ENCODE results near the gene PSENEN.
A peak's percentile ranks its signal among the peaks of the same experiment; 100 is the strongest.

Gene PSENEN

GRCh38 chr19:35757749-35758608 lies 12.5 kb downstream of the PSENEN start, which contains the start of gene PROSER3:
Gene PROSER3 (plus strand): TSS chr19:35758176. CDS start chr19:35758216, 40 bp downstream.
- Histone ChIP-seq H2BK120ac (ENCODE audit: low read depth, low read length) (peak within 1 kb of the TSS; percentile 96), H4K8ac (ENCODE audit: low read length) (peak within 1 kb of the TSS; percentile 99), H3K9ac (ENCODE audit: low read length) (peak within 1 kb of the TSS; percentile 99), H3K14ac (ENCODE audit: low read length in 2 of 2) (peak within 1 kb of the TSS in 1 of 2 experiments; percentile 93), H3K4ac (ENCODE audit: low read depth in 1 of 2, low read length in 2 of 2) (peak within 1 kb of the TSS; percentile 99 to 100), H3K36me3 (ENCODE audit: control insufficient read depth in 1 of 2, insufficient read depth in 2 of 2, low read depth in 1 of 2, low read length in 2 of 2) (peaks cover 45 to 61% of the 10 kb centered on the region in 2 experiments), H2BK5ac (ENCODE audit: low read depth, low read length, poor library complexity, severe bottlenecking) (peak within 1 kb of the TSS; percentile 87), H2BK15ac (ENCODE audit: low read depth, poor library complexity, severe bottlenecking) (peak within 1 kb of the TSS; percentile 98), H2BK12ac (ENCODE audit: low read length in 2 of 2) (peak within 1 kb of the TSS; percentile 23 to 69), H4K91ac (ENCODE audit: low read length) (peak within 1 kb of the TSS; percentile 100), H3K23ac (ENCODE audit: low read length in 2 of 2) (peak within 1 kb of the TSS in 1 of 2 experiments; percentile 81), H3K27me3 (ENCODE audit: control insufficient read depth in 1 of 2, insufficient read depth in 1 of 2, low read length in 2 of 2) (no peaks in the 10 kb centered on the region), H3K4me1 (ENCODE audit: control insufficient read depth, insufficient read depth, low read depth, low read length) (peaks cover 38% of the 10 kb centered on the region), H3K27ac (ENCODE audit: low read length, poor library complexity, severe bottlenecking) (peak within 1 kb of the TSS; percentile 97), H2AK5ac (ENCODE audit: low read length, severe bottlenecking) (peak within 1 kb of the TSS; percentile 79), H3K9me3 (ENCODE audit: control insufficient read depth, low read length) (no peaks in the 10 kb centered on the region), H3K79me1 (replicated peaks; ENCODE audit: low read length, poor library complexity, severe bottlenecking) (peaks cover 32% of the 10 kb centered on the region), H3K18ac (ENCODE audit: low read depth in 1 of 2, low read length in 2 of 2) (peak within 1 kb of the TSS; percentile 100), H2AFZ (ENCODE audit: low read depth, low read length) (peak within 1 kb of the TSS; percentile 43), H3K4me3 (ENCODE audit: insufficient read depth in 1 of 2, low read depth in 1 of 2, low read length in 2 of 2) (peak within 1 kb of the TSS; percentile 97 to 99), H3K4me2 (ENCODE audit: low read length, poor library complexity, severe bottlenecking) (peak within 1 kb of the TSS; percentile 83)
- under 1% methylated on average over 52 of the region's 53 CpGs for WGBS
- peak; percentile 100 for DNase-seq

- H3K4me2 ChIP-seq (ENCODE audit: low read length, poor library complexity, severe bottlenecking) = no peak overlapping the region
- H3K36me3 ChIP-seq (ENCODE audit: control insufficient read depth in 1 of 2, insufficient read depth in 2 of 2, low read depth in 1 of 2, low read length in 2 of 2) = peaks cover 38 to 53% of the 10 kb centered on the region in 2 experiments
- H3K79me1 ChIP-seq (replicated peaks; ENCODE audit: low read length, poor library complexity, severe bottlenecking) = peaks cover 29% of the 10 kb centered on the region
- H2BK5ac ChIP-seq (ENCODE audit: low read depth, low read length, poor library complexity, severe bottlenecking) = no peak overlapping the region
- no peak overlapping the region for H2BK15ac ChIP-seq (ENCODE audit: low read depth, poor library complexity, severe bottlenecking)
- peak overlapping the region in 1 of 2 experiments; percentile 99 for H3K4me3 ChIP-seq (ENCODE audit: insufficient read depth in 1 of 2, low read depth in 1 of 2, low read length in 2 of 2)
- no peak overlapping the region for H4K91ac ChIP-seq (ENCODE audit: low read length)
- no peak overlapping the region for H2AFZ ChIP-seq (ENCODE audit: low read depth, low read length)
- H2BK120ac ChIP-seq (ENCODE audit: low read depth, low read length) = no peak overlapping the region
- H2BK12ac ChIP-seq (ENCODE audit: low read length in 2 of 2) = no peak overlapping the region
- no peak overlapping the region for H3K23ac ChIP-seq (ENCODE audit: low read length in 2 of 2)
- no peak overlapping the region for H3K14ac ChIP-seq (ENCODE audit: low read length in 2 of 2)
- WGBS = 100% methylated on average over 2 of the region's 2 CpGs
- peak overlapping the region; percentile 18 for H3K9ac ChIP-seq (ENCODE audit: low read length)
- H3K4me1 ChIP-seq (ENCODE audit: control insufficient read depth, insufficient read depth, low read depth, low read length) = peaks cover 38% of the 10 kb centered on the region
- no peak overlapping the region for H3K27ac ChIP-seq (ENCODE audit: low read length, poor library complexity, severe bottlenecking)
- no peak overlapping the region for H3K18ac ChIP-seq (ENCODE audit: low read depth in 1 of 2, low read length in 2 of 2)
- no peaks in the 10 kb centered on the region for H3K27me3 ChIP-seq (ENCODE audit: control insufficient read depth in 1 of 2, insufficient read depth in 1 of 2, low read length in 2 of 2)
- no peaks in the 10 kb centered on the region for H3K9me3 ChIP-seq (ENCODE audit: control insufficient read depth, low read length)
- H3K4ac ChIP-seq (ENCODE audit: low read depth in 1 of 2, low read length in 2 of 2) = no peak overlapping the region
- no peak for DNase-seq
- H4K8ac ChIP-seq (ENCODE audit: low read length) = no peak overlapping the region
- no peak overlapping the region for H2AK5ac ChIP-seq (ENCODE audit: low read length, severe bottlenecking)
Observed at GRCh38 chr19:35759697-35760096, 14.2 kb downstream of the PSENEN start.

- DNase-seq = no peak
- Histone ChIP-seq H3K4me3 (ENCODE audit: insufficient read depth in 1 of 2, low read depth in 1 of 2, low read length in 2 of 2) (no peak overlapping the region), H3K9ac (ENCODE audit: low read length) (no peak overlapping the region), H3K27me3 (ENCODE audit: control insufficient read depth in 1 of 2, insufficient read depth in 1 of 2, low read length in 2 of 2) (no peaks in the 10 kb centered on the region), H3K9me3 (ENCODE audit: control insufficient read depth, low read length) (no peaks in the 10 kb centered on the region), H2BK15ac (ENCODE audit: low read depth, poor library complexity, severe bottlenecking) (no peak overlapping the region), H2AFZ (ENCODE audit: low read depth, low read length) (no peak overlapping the region), H3K36me3 (ENCODE audit: control insufficient read depth in 1 of 2, insufficient read depth in 2 of 2, low read depth in 1 of 2, low read length in 2 of 2) (peaks cover 49 to 51% of the 10 kb centered on the region in 2 experiments), H2BK12ac (ENCODE audit: low read length in 2 of 2) (no peak overlapping the region), H3K18ac (ENCODE audit: low read depth in 1 of 2, low read length in 2 of 2) (no peak overlapping the region), H4K8ac (ENCODE audit: low read length) (no peak overlapping the region), H4K91ac (ENCODE audit: low read length) (no peak overlapping the region), H2BK120ac (ENCODE audit: low read depth, low read length) (no peak overlapping the region), H2AK5ac (ENCODE audit: low read length, severe bottlenecking) (no peak overlapping the region), H3K79me1 (replicated peaks; ENCODE audit: low read length, poor library complexity, severe bottlenecking) (peaks cover 26% of the 10 kb centered on the region), H3K27ac (ENCODE audit: low read length, poor library complexity, severe bottlenecking) (no peak overlapping the region), H3K4me2 (ENCODE audit: low read length, poor library complexity, severe bottlenecking) (no peak overlapping the region), H3K4ac (ENCODE audit: low read depth in 1 of 2, low read length in 2 of 2) (no peak overlapping the region), H3K14ac (ENCODE audit: low read length in 2 of 2) (no peak overlapping the region), H3K23ac (ENCODE audit: low read length in 2 of 2) (no peak overlapping the region), H3K4me1 (ENCODE audit: control insufficient read depth, insufficient read depth, low read depth, low read length) (peaks cover 31% of the 10 kb centered on the region), H2BK5ac (ENCODE audit: low read depth, low read length, poor library complexity, severe bottlenecking) (no peak overlapping the region)
- WGBS = over 99% methylated on average over 4 of the region's 4 CpGs
Observed at GRCh38 chr19:35760711-35761349, 15.4 kb downstream of the PSENEN start.

All from mesenchymal stem cell (in vitro differentiated cells and primary cell).